Measurements from ENCODE around the gene KCNH2. TPM values are rescaled to one million over a fixed set of nuclear protein-coding genes. Genes with fewer than 3 reads are reported as not detected.

The KCNH2 gene
- total and polyA plus RNA-seq, 2 experiments from 2014 or later: 2.6 to 14.7 TPM

DNA sequence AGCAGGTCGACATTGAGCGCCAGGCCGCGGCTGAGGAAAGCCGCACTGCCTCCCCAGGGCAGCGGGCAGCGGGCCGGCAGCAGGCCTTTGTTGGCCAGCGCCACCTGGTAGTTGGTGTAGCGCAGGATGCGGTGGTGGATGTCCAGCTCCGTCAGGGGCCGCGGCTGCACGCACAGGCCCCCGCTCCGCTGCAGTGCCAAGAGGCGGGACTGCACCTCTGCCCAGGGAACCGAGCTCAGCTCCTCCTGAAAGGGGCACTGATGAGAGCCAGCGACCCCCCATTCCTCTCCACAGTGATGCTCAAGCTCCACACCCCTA is 41.0 kb upstream of the KCNH2 start:
- DNase-seq (ENCODE audit: low spot score) (no peak), ATAC-seq (peak; percentile 5; the same call in 2 of the 3 replicates)
- Mint-ChIP-seq H3K36me3 (ENCODE audit: low read depth) (peaks cover 11% of the 10 kb centered on the region), H3K4me1 (peaks cover 30% of the 10 kb centered on the region), H3K27me3 (ENCODE audit: insufficient read depth, low read depth, poor library complexity) (peaks cover 48% of the 10 kb centered on the region), H3K27ac (no peak overlapping the region), H3K4me3 (peak overlapping the region; percentile 58), H3K9me3 (peaks cover 4% of the 10 kb centered on the region; the same call in 2 of the 3 replicates)
- H3F3A ChIP-seq (replicated peaks; ENCODE audit: low read depth): peaks cover 8% of the 10 kb centered on the region; the same call in 1 of the 2 replicates
- no peaks in the 10 kb centered on the region for H4K20me1 ChIP-seq (replicated peaks; ENCODE audit: insufficient read depth)
- peak overlapping the region; percentile 90 for H2AFZ ChIP-seq
- no peaks in the 10 kb centered on the region for H3K9me2 ChIP-seq (ENCODE audit: insufficient read depth)
- TF ChIP-seq JUNB (IDR thresholded peaks at IDR 0.05; ENCODE audit: unreplicated experiment) (no peak), STAT1 (IDR thresholded peaks at IDR 0.05; ENCODE audit: unreplicated experiment) (no peak), ZNF114 (CRISPR knock-in tag; IDR thresholded peaks at IDR 0.05) (no peak), NANOG (IDR thresholded peaks at IDR 0.05; ENCODE audit: borderline replicate concordance) (no peak), EZH2phosphoT487 (IDR thresholded peaks at IDR 0.05; ENCODE audit: unreplicated experiment) (no peak), POLR2AphosphoS5 (IDR thresholded peaks at IDR 0.05; ENCODE audit: low read depth) (no peak), ZNF331 (CRISPR knock-in tag; IDR thresholded peaks at IDR 0.05; ENCODE audit: low read depth) (no peak), EZH2 (IDR thresholded peaks at IDR 0.05; ENCODE audit: low read depth, unreplicated experiment) (no peak), CREB1 (CRISPR knock-in tag; IDR thresholded peaks at IDR 0.05; ENCODE audit: low read depth) (no peak)
- TF ChIP-seq, protein P1, sequence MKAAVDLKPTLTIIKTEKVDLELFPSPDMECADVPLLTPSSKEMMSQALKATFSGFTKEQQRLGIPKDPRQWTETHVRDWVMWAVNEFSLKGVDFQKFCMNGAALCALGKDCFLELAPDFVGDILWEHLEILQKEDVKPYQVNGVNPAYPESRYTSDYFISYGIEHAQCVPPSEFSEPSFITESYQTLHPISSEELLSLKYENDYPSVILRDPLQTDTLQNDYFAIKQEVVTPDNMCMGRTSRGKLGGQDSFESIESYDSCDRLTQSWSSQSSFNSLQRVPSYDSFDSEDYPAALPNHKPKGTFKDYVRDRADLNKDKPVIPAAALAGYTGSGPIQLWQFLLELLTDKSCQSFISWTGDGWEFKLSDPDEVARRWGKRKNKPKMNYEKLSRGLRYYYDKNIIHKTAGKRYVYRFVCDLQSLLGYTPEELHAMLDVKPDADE (IDR thresholded peaks at IDR 0.05): no peak
- TF ChIP-seq, protein P2, sequence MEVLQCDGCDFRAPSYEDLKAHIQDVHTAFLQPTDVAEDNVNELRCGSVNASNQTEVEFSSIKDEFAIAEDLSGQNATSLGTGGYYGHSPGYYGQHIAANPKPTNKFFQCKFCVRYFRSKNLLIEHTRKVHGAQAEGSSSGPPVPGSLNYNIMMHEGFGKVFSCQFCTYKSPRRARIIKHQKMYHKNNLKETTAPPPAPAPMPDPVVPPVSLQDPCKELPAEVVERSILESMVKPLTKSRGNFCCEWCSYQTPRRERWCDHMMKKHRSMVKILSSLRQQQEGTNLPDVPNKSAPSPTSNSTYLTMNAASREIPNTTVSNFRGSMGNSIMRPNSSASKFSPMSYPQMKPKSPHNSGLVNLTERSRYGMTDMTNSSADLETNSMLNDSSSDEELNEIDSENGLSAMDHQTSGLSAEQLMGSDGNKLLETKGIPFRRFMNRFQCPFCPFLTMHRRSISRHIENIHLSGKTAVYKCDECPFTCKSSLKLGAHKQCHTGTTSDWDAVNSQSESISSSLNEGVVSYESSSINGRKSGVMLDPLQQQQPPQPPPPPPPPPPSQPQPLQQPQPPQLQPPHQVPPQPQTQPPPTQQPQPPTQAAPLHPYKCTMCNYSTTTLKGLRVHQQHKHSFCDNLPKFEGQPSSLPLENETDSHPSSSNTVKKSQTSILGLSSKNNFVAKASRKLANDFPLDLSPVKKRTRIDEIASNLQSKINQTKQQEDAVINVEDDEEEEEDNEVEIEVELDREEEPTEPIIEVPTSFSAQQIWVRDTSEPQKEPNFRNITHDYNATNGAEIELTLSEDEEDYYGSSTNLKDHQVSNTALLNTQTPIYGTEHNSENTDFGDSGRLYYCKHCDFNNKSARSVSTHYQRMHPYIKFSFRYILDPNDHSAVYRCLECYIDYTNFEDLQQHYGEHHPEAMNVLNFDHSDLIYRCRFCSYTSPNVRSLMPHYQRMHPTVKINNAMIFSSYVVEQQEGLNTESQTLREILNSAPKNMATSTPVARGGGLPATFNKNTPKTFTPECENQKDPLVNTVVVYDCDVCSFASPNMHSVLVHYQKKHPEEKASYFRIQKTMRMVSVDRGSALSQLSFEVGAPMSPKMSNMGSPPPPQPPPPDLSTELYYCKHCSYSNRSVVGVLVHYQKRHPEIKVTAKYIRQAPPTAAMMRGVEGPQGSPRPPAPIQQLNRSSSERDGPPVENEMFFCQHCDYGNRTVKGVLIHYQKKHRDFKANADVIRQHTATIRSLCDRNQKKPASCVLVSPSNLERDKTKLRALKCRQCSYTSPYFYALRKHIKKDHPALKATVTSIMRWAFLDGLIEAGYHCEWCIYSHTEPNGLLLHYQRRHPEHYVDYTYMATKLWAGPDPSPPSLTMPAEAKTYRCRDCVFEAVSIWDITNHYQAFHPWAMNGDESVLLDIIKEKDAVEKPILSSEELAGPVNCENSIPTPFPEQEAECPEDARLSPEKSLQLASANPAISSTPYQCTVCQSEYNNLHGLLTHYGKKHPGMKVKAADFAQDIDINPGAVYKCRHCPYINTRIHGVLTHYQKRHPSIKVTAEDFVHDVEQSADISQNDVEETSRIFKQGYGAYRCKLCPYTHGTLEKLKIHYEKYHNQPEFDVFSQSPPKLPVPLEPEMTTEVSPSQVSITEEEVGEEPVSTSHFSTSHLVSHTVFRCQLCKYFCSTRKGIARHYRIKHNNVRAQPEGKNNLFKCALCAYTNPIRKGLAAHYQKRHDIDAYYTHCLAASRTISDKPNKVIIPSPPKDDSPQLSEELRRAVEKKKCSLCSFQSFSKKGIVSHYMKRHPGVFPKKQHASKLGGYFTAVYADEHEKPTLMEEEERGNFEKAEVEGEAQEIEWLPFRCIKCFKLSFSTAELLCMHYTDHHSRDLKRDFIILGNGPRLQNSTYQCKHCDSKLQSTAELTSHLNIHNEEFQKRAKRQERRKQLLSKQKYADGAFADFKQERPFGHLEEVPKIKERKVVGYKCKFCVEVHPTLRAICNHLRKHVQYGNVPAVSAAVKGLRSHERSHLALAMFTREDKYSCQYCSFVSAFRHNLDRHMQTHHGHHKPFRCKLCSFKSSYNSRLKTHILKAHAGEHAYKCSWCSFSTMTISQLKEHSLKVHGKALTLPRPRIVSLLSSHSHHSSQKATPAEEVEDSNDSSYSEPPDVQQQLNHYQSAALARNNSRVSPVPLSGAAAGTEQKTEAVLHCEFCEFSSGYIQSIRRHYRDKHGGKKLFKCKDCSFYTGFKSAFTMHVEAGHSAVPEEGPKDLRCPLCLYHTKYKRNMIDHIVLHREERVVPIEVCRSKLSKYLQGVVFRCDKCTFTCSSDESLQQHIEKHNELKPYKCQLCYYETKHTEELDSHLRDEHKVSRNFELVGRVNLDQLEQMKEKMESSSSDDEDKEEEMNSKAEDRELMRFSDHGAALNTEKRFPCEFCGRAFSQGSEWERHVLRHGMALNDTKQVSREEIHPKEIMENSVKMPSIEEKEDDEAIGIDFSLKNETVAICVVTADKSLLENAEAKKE (CRISPR knock-in tag; IDR thresholded peaks at IDR 0.05): no peak
- TF ChIP-seq, protein P3, sequence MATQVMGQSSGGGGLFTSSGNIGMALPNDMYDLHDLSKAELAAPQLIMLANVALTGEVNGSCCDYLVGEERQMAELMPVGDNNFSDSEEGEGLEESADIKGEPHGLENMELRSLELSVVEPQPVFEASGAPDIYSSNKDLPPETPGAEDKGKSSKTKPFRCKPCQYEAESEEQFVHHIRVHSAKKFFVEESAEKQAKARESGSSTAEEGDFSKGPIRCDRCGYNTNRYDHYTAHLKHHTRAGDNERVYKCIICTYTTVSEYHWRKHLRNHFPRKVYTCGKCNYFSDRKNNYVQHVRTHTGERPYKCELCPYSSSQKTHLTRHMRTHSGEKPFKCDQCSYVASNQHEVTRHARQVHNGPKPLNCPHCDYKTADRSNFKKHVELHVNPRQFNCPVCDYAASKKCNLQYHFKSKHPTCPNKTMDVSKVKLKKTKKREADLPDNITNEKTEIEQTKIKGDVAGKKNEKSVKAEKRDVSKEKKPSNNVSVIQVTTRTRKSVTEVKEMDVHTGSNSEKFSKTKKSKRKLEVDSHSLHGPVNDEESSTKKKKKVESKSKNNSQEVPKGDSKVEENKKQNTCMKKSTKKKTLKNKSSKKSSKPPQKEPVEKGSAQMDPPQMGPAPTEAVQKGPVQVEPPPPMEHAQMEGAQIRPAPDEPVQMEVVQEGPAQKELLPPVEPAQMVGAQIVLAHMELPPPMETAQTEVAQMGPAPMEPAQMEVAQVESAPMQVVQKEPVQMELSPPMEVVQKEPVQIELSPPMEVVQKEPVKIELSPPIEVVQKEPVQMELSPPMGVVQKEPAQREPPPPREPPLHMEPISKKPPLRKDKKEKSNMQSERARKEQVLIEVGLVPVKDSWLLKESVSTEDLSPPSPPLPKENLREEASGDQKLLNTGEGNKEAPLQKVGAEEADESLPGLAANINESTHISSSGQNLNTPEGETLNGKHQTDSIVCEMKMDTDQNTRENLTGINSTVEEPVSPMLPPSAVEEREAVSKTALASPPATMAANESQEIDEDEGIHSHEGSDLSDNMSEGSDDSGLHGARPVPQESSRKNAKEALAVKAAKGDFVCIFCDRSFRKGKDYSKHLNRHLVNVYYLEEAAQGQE (IDR thresholded peaks at IDR 0.05; ENCODE audit: unreplicated experiment): no peak
- TF ChIP-seq, protein P4, sequence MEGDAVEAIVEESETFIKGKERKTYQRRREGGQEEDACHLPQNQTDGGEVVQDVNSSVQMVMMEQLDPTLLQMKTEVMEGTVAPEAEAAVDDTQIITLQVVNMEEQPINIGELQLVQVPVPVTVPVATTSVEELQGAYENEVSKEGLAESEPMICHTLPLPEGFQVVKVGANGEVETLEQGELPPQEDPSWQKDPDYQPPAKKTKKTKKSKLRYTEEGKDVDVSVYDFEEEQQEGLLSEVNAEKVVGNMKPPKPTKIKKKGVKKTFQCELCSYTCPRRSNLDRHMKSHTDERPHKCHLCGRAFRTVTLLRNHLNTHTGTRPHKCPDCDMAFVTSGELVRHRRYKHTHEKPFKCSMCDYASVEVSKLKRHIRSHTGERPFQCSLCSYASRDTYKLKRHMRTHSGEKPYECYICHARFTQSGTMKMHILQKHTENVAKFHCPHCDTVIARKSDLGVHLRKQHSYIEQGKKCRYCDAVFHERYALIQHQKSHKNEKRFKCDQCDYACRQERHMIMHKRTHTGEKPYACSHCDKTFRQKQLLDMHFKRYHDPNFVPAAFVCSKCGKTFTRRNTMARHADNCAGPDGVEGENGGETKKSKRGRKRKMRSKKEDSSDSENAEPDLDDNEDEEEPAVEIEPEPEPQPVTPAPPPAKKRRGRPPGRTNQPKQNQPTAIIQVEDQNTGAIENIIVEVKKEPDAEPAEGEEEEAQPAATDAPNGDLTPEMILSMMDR (conservative IDR thresholded peaks at IDR 0.05; ENCODE audit: low read depth in 2 of 2): no peak; a peak in 1 of 4 replicates
- no peak overlapping the region for H3K27ac ChIP-seq (ENCODE audit: low read depth)
- peak overlapping the region; percentile 47 for H3K4me3 ChIP-seq
- H3K4me1 ChIP-seq (ENCODE audit: insufficient read depth): peaks cover 14% of the 10 kb centered on the region
- no peaks in the 10 kb centered on the region; the same call in 1 of the 2 replicates for H3K36me3 ChIP-seq (ENCODE audit: insufficient read depth)
- peaks cover 49% of the 10 kb centered on the region for H3K27me3 ChIP-seq (ENCODE audit: insufficient read depth)
- H3K4me2 ChIP-seq: peak overlapping the region; percentile 77; the same call in 1 of the 2 replicates
- H3K79me2 ChIP-seq (replicated peaks; ENCODE audit: insufficient read depth): no peaks in the 10 kb centered on the region

All from GM23338 (cell line).